ENCODE measurements around the gene FAT4. TPM values are rescaled to one million over a fixed set of nuclear protein-coding genes. Genes with fewer than 3 reads are reported as not detected.
A peak's percentile ranks its signal among the peaks of the same experiment; 100 is the strongest.

The FAT4 gene
- polyA plus RNA-seq, 1 of the 3 experiments (the other 2 are of a cell fraction) = 6.6 TPM

GRCh38 chr4:125323654-125324053, 8.9 kb downstream of the FAT4 start (continued):
- TF ChIP-seq IRF3 (IDR thresholded peaks at IDR 0.05; ENCODE audit: low read depth, low read length) (no peak), EP300 (IDR thresholded peaks at IDR 0.05; ENCODE audit: borderline replicate concordance in 1 of 2, low read depth in 1 of 2, low read length in 1 of 2) (peak in 1 of 2 experiments; percentile 89; a peak in 2 of 4 replicates), FOSL2 (IDR thresholded peaks at IDR 0.05; ENCODE audit: borderline replicate concordance, low read depth) (peak; percentile 76), POLR2AphosphoS5 (IDR thresholded peaks at IDR 0.05; ENCODE audit: low read depth, low read length) (no peak; the same call in 1 of the 2 replicates), RXRA (IDR thresholded peaks at IDR 0.05; ENCODE audit: borderline replicate concordance, low read depth) (peak; percentile 54; the same call in 1 of the 2 replicates), TCF12 (IDR thresholded peaks at IDR 0.05) (peak; percentile 84), MEF2A (IDR thresholded peaks at IDR 0.05; ENCODE audit: borderline replicate concordance, low read depth) (no peak)
- TF ChIP-seq, protein P1, sequence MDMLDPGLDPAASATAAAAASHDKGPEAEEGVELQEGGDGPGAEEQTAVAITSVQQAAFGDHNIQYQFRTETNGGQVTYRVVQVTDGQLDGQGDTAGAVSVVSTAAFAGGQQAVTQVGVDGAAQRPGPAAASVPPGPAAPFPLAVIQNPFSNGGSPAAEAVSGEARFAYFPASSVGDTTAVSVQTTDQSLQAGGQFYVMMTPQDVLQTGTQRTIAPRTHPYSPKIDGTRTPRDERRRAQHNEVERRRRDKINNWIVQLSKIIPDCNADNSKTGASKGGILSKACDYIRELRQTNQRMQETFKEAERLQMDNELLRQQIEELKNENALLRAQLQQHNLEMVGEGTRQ (IDR thresholded peaks at IDR 0.05; ENCODE audit: borderline replicate concordance, low read depth, low read length) = no peak

DNA sequence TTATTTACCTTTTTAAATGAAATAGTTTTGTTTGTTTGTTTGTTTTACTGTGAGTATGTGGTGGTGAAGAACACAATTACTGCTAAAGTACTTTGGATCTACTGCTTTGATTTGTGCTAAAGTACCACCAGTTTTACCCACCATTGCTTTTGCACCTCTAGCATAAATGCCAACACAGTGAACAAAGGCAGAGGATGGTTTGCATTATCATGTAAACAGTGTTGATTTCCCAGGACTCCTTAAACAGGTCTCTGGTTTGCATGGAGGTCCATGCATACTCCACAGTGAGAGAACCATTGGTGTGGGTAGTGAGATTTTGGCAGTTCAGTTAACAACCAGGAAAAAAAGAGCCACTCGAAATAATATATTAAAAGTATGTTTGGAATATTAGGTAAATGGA, 11.0 kb downstream of the FAT4 start:
- Histone ChIP-seq H3K27me3 (ENCODE audit: insufficient read depth) (no peaks in the 10 kb centered on the region), H3K9me3 (no peaks in the 10 kb centered on the region), H3K9ac (no peak overlapping the region), H3K27ac (ENCODE audit: low read depth in 2 of 2, low read length in 1 of 2) (no peak overlapping the region), H4K20me1 (ENCODE audit: insufficient read depth) (peaks cover 5% of the 10 kb centered on the region; the same call in 1 of the 2 replicates), H2AFZ (ENCODE audit: low read depth) (no peak overlapping the region), H3K9me2 (no peaks in the 10 kb centered on the region), H3K79me2 (ENCODE audit: insufficient read depth) (peaks cover 64% of the 10 kb centered on the region), H3F3A (replicated peaks; ENCODE audit: insufficient read depth) (peaks cover 30% of the 10 kb centered on the region), H3K36me3 (replicated peaks in 1 of 2; ENCODE audit: control insufficient read depth in 1 of 2, insufficient read depth in 2 of 2, low read length in 1 of 2) (peaks cover 2 to 10% of the 10 kb centered on the region in 2 experiments), H3K4me2 (no peak overlapping the region), H3K4me1 (ENCODE audit: control insufficient read depth in 1 of 2, insufficient read depth in 2 of 2, low read depth in 1 of 2, low read length in 1 of 2) (peaks cover 0 to 7% of the 10 kb centered on the region in 2 experiments; a peak in 2 of 4 replicates), H3K4me3 (ENCODE audit: low read depth in 2 of 2, low read length in 1 of 2) (no peak overlapping the region)
- 89% methylated on average over 1 of the region's 1 CpG for WGBS (ENCODE audit: low lambda C conversion rate)
- ChIA-PET POLR2A (no interaction called here), CTCF (interaction anchor here (1.1 kb wide), 1 partner anchor 12 kb away, joined by 3 read pairs; no protein-coding TSS in a partner anchor)
- no peak for DNase-seq
- TF ChIP-seq, protein P2, sequence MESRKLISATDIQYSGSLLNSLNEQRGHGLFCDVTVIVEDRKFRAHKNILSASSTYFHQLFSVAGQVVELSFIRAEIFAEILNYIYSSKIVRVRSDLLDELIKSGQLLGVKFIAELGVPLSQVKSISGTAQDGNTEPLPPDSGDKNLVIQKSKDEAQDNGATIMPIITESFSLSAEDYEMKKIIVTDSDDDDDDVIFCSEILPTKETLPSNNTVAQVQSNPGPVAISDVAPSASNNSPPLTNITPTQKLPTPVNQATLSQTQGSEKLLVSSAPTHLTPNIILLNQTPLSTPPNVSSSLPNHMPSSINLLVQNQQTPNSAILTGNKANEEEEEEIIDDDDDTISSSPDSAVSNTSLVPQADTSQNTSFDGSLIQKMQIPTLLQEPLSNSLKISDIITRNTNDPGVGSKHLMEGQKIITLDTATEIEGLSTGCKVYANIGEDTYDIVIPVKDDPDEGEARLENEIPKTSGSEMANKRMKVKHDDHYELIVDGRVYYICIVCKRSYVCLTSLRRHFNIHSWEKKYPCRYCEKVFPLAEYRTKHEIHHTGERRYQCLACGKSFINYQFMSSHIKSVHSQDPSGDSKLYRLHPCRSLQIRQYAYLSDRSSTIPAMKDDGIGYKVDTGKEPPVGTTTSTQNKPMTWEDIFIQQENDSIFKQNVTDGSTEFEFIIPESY (IDR thresholded peaks at IDR 0.05; ENCODE audit: borderline replicate concordance, low read depth) = no peak
- no peak for TF ChIP-seq IRF3 (IDR thresholded peaks at IDR 0.05; ENCODE audit: low read depth, low read length)
- no peak for TF ChIP-seq MAX (IDR thresholded peaks at IDR 0.05; ENCODE audit: low read depth)
- no peak for TF ChIP-seq FOXM1 (IDR thresholded peaks at IDR 0.05; ENCODE audit: low read depth)
- TF ChIP-seq POLR2AphosphoS5 (IDR thresholded peaks at IDR 0.05; ENCODE audit: low read depth, low read length) = no peak
- no peak for TF ChIP-seq FOSL2 (IDR thresholded peaks at IDR 0.05; ENCODE audit: borderline replicate concordance, low read depth)
- TF ChIP-seq RAD21 (IDR thresholded peaks at IDR 0.05; ENCODE audit: low read length) = no peak
- no peak for TF ChIP-seq EP300 (IDR thresholded peaks at IDR 0.05; ENCODE audit: borderline replicate concordance in 1 of 2, low read depth in 1 of 2, low read length in 1 of 2)
- TF ChIP-seq CHD2 (IDR thresholded peaks at IDR 0.05; ENCODE audit: low read length, partially characterized antibody) = no peak
- TF ChIP-seq TEAD4 (IDR thresholded peaks at IDR 0.05; ENCODE audit: borderline replicate concordance, insufficient read depth) = no peak
- TF ChIP-seq SMC3 (IDR thresholded peaks at IDR 0.05; ENCODE audit: low read depth, low read length) = no peak
- TF ChIP-seq NRF1 (IDR thresholded peaks at IDR 0.05; ENCODE audit: low read depth, low read length) = no peak
- TF ChIP-seq, protein P1 (IDR thresholded peaks at IDR 0.05; ENCODE audit: borderline replicate concordance, low read depth, low read length) = no peak
- no peak for TF ChIP-seq FOXJ3 (CRISPR knock-in tag; IDR thresholded peaks at IDR 0.05)
- TF ChIP-seq EZH2phosphoT487 (IDR thresholded peaks at IDR 0.05; ENCODE audit: borderline replicate concordance, low read depth) = no peak
- TF ChIP-seq RXRA (IDR thresholded peaks at IDR 0.05; ENCODE audit: borderline replicate concordance, low read depth) = no peak
- no peak for TF ChIP-seq GATA2 (CRISPR knock-in tag; IDR thresholded peaks at IDR 0.05)
- no peak for TF ChIP-seq SIN3A (IDR thresholded peaks at IDR 0.05; ENCODE audit: borderline replicate concordance, low read depth, low read length)
- no peak for TF ChIP-seq ELF1 (IDR thresholded peaks at IDR 0.05)

Measured in SK-N-SH (cell line).